ENCODE measurements around the gene ASRGL1. TPM values are rescaled to one million over a fixed set of nuclear protein-coding genes. Genes with fewer than 3 reads are reported as not detected.

The ASRGL1 gene
- polyA plus RNA-seq, 1 of the 3 experiments (the other 2 are of a cell fraction), result 4.3 TPM

DNA sequence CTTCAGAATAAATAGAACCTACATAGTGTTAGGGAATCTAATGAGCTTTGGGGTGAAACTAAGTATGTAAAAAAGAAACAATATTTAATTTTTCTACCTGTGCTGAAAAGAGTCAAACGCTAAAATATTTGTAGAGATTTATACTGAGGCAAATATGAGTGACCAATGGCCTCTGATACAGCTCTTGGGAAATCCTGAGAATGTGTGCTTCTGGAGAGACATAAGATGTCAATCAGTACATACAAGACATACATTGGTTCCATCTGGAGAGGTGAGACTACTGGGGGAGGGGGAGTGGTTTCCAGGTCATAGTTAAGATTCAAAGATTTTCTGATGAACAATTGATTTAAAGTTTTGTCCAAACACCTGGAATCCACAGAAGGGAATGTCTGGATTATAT lies 970 bp downstream of the ASRGL1 start:
- DNase-seq, result no peak
- Histone ChIP-seq H3K36me3 (replicated peaks in 1 of 2; ENCODE audit: control insufficient read depth in 1 of 2, insufficient read depth in 2 of 2, low read length in 1 of 2) (no peaks in the 10 kb centered on the region), H3K79me2 (ENCODE audit: insufficient read depth) (no peaks in the 10 kb centered on the region), H3K9me3 (no peaks in the 10 kb centered on the region), H3K4me3 (ENCODE audit: low read depth in 2 of 2, low read length in 1 of 2) (peak overlapping the region; percentile 63 to 83), H3K4me2 (peak overlapping the region; percentile 90), H4K20me1 (ENCODE audit: insufficient read depth) (no peaks in the 10 kb centered on the region), H3K4me1 (ENCODE audit: control insufficient read depth in 1 of 2, insufficient read depth in 2 of 2, low read depth in 1 of 2, low read length in 1 of 2) (no peaks in the 10 kb centered on the region; a peak in 2 of 4 replicates), H3K27ac (ENCODE audit: low read depth in 2 of 2, low read length in 1 of 2) (no peak overlapping the region), H2AFZ (ENCODE audit: low read depth) (peak overlapping the region; percentile 94), H3K27me3 (ENCODE audit: insufficient read depth) (peaks cover 31% of the 10 kb centered on the region; the same call in 1 of the 2 replicates), H3K9me2 (no peaks in the 10 kb centered on the region), H3F3A (replicated peaks; ENCODE audit: insufficient read depth) (peaks cover 6% of the 10 kb centered on the region), H3K9ac (peak overlapping the region; percentile 34; the same call in 1 of the 2 replicates)
- 44% methylated on average over 1 of the region's 1 CpG for WGBS (ENCODE audit: low lambda C conversion rate)
- TF ChIP-seq GABPA (IDR thresholded peaks at IDR 0.05; ENCODE audit: low read depth), result no peak
- TF ChIP-seq EZH2phosphoT487 (IDR thresholded peaks at IDR 0.05; ENCODE audit: borderline replicate concordance, low read depth), result no peak
- TF ChIP-seq GATA2 (CRISPR knock-in tag; IDR thresholded peaks at IDR 0.05), result no peak
- TF ChIP-seq, protein P1, sequence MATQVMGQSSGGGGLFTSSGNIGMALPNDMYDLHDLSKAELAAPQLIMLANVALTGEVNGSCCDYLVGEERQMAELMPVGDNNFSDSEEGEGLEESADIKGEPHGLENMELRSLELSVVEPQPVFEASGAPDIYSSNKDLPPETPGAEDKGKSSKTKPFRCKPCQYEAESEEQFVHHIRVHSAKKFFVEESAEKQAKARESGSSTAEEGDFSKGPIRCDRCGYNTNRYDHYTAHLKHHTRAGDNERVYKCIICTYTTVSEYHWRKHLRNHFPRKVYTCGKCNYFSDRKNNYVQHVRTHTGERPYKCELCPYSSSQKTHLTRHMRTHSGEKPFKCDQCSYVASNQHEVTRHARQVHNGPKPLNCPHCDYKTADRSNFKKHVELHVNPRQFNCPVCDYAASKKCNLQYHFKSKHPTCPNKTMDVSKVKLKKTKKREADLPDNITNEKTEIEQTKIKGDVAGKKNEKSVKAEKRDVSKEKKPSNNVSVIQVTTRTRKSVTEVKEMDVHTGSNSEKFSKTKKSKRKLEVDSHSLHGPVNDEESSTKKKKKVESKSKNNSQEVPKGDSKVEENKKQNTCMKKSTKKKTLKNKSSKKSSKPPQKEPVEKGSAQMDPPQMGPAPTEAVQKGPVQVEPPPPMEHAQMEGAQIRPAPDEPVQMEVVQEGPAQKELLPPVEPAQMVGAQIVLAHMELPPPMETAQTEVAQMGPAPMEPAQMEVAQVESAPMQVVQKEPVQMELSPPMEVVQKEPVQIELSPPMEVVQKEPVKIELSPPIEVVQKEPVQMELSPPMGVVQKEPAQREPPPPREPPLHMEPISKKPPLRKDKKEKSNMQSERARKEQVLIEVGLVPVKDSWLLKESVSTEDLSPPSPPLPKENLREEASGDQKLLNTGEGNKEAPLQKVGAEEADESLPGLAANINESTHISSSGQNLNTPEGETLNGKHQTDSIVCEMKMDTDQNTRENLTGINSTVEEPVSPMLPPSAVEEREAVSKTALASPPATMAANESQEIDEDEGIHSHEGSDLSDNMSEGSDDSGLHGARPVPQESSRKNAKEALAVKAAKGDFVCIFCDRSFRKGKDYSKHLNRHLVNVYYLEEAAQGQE (IDR thresholded peaks at IDR 0.05; ENCODE audit: low read depth, low read length), result no peak
- TF ChIP-seq, protein P2, sequence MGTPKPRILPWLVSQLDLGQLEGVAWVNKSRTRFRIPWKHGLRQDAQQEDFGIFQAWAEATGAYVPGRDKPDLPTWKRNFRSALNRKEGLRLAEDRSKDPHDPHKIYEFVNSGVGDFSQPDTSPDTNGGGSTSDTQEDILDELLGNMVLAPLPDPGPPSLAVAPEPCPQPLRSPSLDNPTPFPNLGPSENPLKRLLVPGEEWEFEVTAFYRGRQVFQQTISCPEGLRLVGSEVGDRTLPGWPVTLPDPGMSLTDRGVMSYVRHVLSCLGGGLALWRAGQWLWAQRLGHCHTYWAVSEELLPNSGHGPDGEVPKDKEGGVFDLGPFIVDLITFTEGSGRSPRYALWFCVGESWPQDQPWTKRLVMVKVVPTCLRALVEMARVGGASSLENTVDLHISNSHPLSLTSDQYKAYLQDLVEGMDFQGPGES (IDR thresholded peaks at IDR 0.05; ENCODE audit: low read depth, low read length), result no peak
- ChIA-PET POLR2A (interaction anchor here (0.6 to 1.8 kb wide), 4 partner anchors 32 to 523 kb away, joined by 3 to 5 read pairs (median 5); partner anchors contain the start of gene TUT1), CTCF (interaction anchor here (0.7 to 4.8 kb wide), 12 partner anchors 9 to 541 kb away, joined by 3 to 34 read pairs (median 4); no protein-coding TSS in a partner anchor)

DNA sequence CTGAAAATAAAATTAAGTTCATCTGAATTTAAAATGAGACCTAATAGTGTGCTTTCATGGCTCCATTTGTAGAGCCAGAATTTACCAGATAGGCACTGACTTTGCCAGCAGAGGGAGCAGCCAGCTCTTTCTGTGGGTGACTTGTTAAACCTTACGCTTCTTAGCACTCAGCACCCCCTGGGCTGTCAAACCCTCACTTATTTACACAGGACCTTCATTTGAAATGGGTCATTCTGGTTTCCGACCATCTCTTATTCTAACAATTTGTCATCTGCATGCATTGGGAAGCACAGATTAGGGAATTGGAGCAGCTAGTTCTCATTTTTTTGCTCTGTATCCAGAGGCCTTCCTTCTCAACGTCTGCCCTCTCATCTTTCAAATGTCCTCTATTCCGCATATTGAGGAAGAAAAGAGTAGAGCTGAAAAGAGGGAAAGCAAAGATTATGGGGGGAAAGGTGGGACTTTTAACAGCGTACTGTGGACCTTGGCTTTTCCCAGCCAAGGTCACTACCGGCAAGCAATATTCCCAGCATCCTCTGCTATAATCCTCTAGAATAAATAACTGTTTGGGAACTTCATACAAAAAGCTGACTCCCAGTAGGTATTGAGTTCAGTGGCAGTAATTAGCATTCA lies 3.1 kb downstream of the ASRGL1 start:
- no peaks in the 10 kb centered on the region for H3K9me3 ChIP-seq
- no peaks in the 10 kb centered on the region for H3K9me2 ChIP-seq
- no peak overlapping the region for H3K27ac ChIP-seq (ENCODE audit: low read depth in 2 of 2, low read length in 1 of 2)
- peaks cover 18% of the 10 kb centered on the region; the same call in 1 of the 2 replicates for H3K27me3 ChIP-seq (ENCODE audit: insufficient read depth)
- no peaks in the 10 kb centered on the region; a peak in 2 of 4 replicates for H3K4me1 ChIP-seq (ENCODE audit: control insufficient read depth in 1 of 2, insufficient read depth in 2 of 2, low read depth in 1 of 2, low read length in 1 of 2)
- DNase-seq, result peak; percentile 50
- peaks cover 6% of the 10 kb centered on the region for H3F3A ChIP-seq (replicated peaks; ENCODE audit: insufficient read depth)
- peak overlapping the region in 1 of 2 experiments; percentile 4; a peak in 1 of 4 replicates for H3K4me3 ChIP-seq (ENCODE audit: low read depth in 2 of 2, low read length in 1 of 2)
- no peak overlapping the region for H2AFZ ChIP-seq (ENCODE audit: low read depth)
- WGBS (ENCODE audit: low lambda C conversion rate), result 77% methylated on average over 6 of the region's 6 CpGs
- H3K4me2 ChIP-seq, result no peak overlapping the region
- H4K20me1 ChIP-seq (ENCODE audit: insufficient read depth), result no peaks in the 10 kb centered on the region
- H3K79me2 ChIP-seq (ENCODE audit: insufficient read depth), result no peaks in the 10 kb centered on the region
- H3K9ac ChIP-seq, result no peak overlapping the region
- ChIA-PET CTCF (interaction anchor here (0.8 to 4.8 kb wide), 27 partner anchors 9 to 352 kb away, joined by 3 to 34 read pairs (median 4); no protein-coding TSS in a partner anchor), POLR2A (no interaction called here)
- no peaks in the 10 kb centered on the region for H3K36me3 ChIP-seq (replicated peaks in 1 of 2; ENCODE audit: control insufficient read depth in 1 of 2, insufficient read depth in 2 of 2, low read length in 1 of 2)
- TF ChIP-seq JUND (IDR thresholded peaks at IDR 0.05) (no peak), RCOR1 (IDR thresholded peaks at IDR 0.05; ENCODE audit: low read length) (no peak), NRF1 (IDR thresholded peaks at IDR 0.05; ENCODE audit: low read depth, low read length) (no peak), FOSL2 (IDR thresholded peaks at IDR 0.05; ENCODE audit: borderline replicate concordance, low read depth) (no peak), RAD21 (IDR thresholded peaks at IDR 0.05; ENCODE audit: low read length) (peak; percentile 64), SMC3 (IDR thresholded peaks at IDR 0.05; ENCODE audit: low read depth, low read length) (peak; percentile 69), TAF1 (IDR thresholded peaks at IDR 0.05; ENCODE audit: borderline replicate concordance, low read depth, low read length) (no peak), CHD2 (IDR thresholded peaks at IDR 0.05; ENCODE audit: low read length, partially characterized antibody) (no peak), GATA2 (CRISPR knock-in tag; IDR thresholded peaks at IDR 0.05) (no peak), ELF1 (IDR thresholded peaks at IDR 0.05) (no peak)
- TF ChIP-seq, protein P1 (IDR thresholded peaks at IDR 0.05; ENCODE audit: low read depth, low read length), result no peak
- TF ChIP-seq, protein P3, sequence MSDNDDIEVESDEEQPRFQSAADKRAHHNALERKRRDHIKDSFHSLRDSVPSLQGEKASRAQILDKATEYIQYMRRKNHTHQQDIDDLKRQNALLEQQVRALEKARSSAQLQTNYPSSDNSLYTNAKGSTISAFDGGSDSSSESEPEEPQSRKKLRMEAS (IDR thresholded peaks at IDR 0.05; ENCODE audit: low read depth), result no peak
- TF ChIP-seq, protein P2 (IDR thresholded peaks at IDR 0.05; ENCODE audit: low read depth, low read length), result no peak
